Hypothalamus (tissue), 51 donors: Measurements from ENCODE around the gene TFEB.

Experiments
- DNase-seq, 51 donors: peaks; one replicate each; lab custom pipeline; 2025; lab: John Stamatoyannopoulos, UW

The TFEB gene

GRCh38 chr6:41711323-41712038, 23.9 kb downstream of the TFEB start:
- DNase-seq = no peak

- DNase-seq = no peak
Observed at GRCh38 chr6:41709375-41709774, 26.0 kb downstream of the TFEB start.

GRCh38 chr6:41708856-41709255, 26.6 kb downstream of the TFEB start:
- no peak for DNase-seq

- DNase-seq = peak in 13 of 51 donors; percentile 25 to 62 (median 33)
Observed at GRCh38 chr6:41707565-41708200, 27.7 kb downstream of the TFEB start.

GRCh38 chr6:41706876-41707564, 28.4 kb downstream of the TFEB start:
- peak in 30 of 51 donors; percentile 22 to 76 (median 52) for DNase-seq

- peak in 49 of 51 donors; percentile 47 to 91 (median 79) for DNase-seq
Observed at GRCh38 chr6:41705996-41706835, 29.2 kb downstream of the TFEB start.

GRCh38 chr6:41705311-41705995, 30.0 kb downstream of the TFEB start:
- peak in 1 of 51 donors; percentile 39 for DNase-seq

GRCh38 chr6:41704656-41705310, 30.6 kb downstream of the TFEB start:
- no peak for DNase-seq

- DNase-seq = peak in 23 of 51 donors; percentile 23 to 77 (median 42)
Observed at GRCh38 chr6:41704028-41704427, 31.4 kb downstream of the TFEB start.

GRCh38 chr6:41702771-41703494, 32.5 kb downstream of the TFEB start:
- DNase-seq = peak in 2 of 51 donors; percentile 34 to 46

GRCh38 chr6:41702089-41702745, 33.2 kb downstream of the TFEB start:
- DNase-seq = no peak

- peak in 16 of 51 donors; percentile 20 to 60 (median 40) for DNase-seq
Observed at GRCh38 chr6:41700463-41701347, 34.7 kb downstream of the TFEB start.

GRCh38 chr6:41699063-41699462, 36.3 kb downstream of the TFEB start:
- DNase-seq = peak in 1 of 51 donors; percentile 64

- DNase-seq = peak in 1 of 51 donors; percentile 30
Observed at GRCh38 chr6:41697861-41698781, 37.3 kb downstream of the TFEB start.

- no peak for DNase-seq
Observed at GRCh38 chr6:41696788-41697187, 38.6 kb downstream of the TFEB start.

- peak in 7 of 51 donors; percentile 24 to 46 (median 27) for DNase-seq
Observed at GRCh38 chr6:41695825-41696224, 39.6 kb downstream of the TFEB start.
